Measurements from ENCODE around the gene CNGA1.
"Not testable (repeated sequence)": the region's sequence is repeated elsewhere in the genome, so short reads cannot be mapped to it uniquely, and the experiment has no call there.

Gene CNGA1

GRCh38 chr4:48010906-48011305, 5.6 kb downstream of the CNGA1 start:
- not testable (repeated sequence) for H3K36me3 ChIP-seq (ENCODE audit: control insufficient read depth in 1 of 2, insufficient read depth in 2 of 2, low read length in 2 of 2); H3K4me1 ChIP-seq (ENCODE audit: control insufficient read depth in 1 of 2, insufficient read depth in 2 of 2, low read length in 2 of 2); H3K27me3 ChIP-seq (ENCODE audit: low read depth, low read length); H3K4me3 ChIP-seq (ENCODE audit: low read depth in 1 of 2, low read length in 2 of 2); H3K27ac ChIP-seq (ENCODE audit: low read length); H3K9me3 ChIP-seq (ENCODE audit: control insufficient read depth in 1 of 2, low read length in 2 of 2)

GRCh38 chr4:48008021-48008596, 8.4 kb downstream of the CNGA1 start:
- Histone ChIP-seq H3K36me3 (ENCODE audit: control insufficient read depth in 1 of 2, insufficient read depth in 2 of 2, low read length in 2 of 2) (no peaks in the 10 kb centered on the region), H3K9me3 (ENCODE audit: control insufficient read depth in 1 of 2, low read length in 2 of 2) (no peaks in the 10 kb centered on the region), H3K4me1 (ENCODE audit: control insufficient read depth in 1 of 2, insufficient read depth in 2 of 2, low read length in 2 of 2) (no peaks in the 10 kb centered on the region), H3K27ac (ENCODE audit: low read length) (no peak overlapping the region), H3K27me3 (ENCODE audit: low read depth, low read length) (no peaks in the 10 kb centered on the region), H3K4me3 (ENCODE audit: low read depth in 1 of 2, low read length in 2 of 2) (no peak overlapping the region)

- H3K4me1 ChIP-seq (ENCODE audit: control insufficient read depth in 1 of 2, insufficient read depth in 2 of 2, low read length in 2 of 2): no peaks in the 10 kb centered on the region
- no peaks in the 10 kb centered on the region for H3K36me3 ChIP-seq (ENCODE audit: control insufficient read depth in 1 of 2, insufficient read depth in 2 of 2, low read length in 2 of 2)
- no peak overlapping the region for H3K27ac ChIP-seq (ENCODE audit: low read length)
- H3K9me3 ChIP-seq (ENCODE audit: control insufficient read depth in 1 of 2, low read length in 2 of 2): no peaks in the 10 kb centered on the region
- H3K4me3 ChIP-seq (ENCODE audit: low read depth in 1 of 2, low read length in 2 of 2): no peak overlapping the region
- no peaks in the 10 kb centered on the region for H3K27me3 ChIP-seq (ENCODE audit: low read depth, low read length)
Measured at GRCh38 chr4:48005781-48006180, 10.7 kb downstream of the CNGA1 start.

- not testable (repeated sequence) for H3K9me3 ChIP-seq (ENCODE audit: control insufficient read depth in 1 of 2, low read length in 2 of 2); H3K36me3 ChIP-seq (ENCODE audit: control insufficient read depth in 1 of 2, insufficient read depth in 2 of 2, low read length in 2 of 2); H3K27ac ChIP-seq (ENCODE audit: low read length); H3K4me3 ChIP-seq (ENCODE audit: low read depth in 1 of 2, low read length in 2 of 2); H3K4me1 ChIP-seq (ENCODE audit: control insufficient read depth in 1 of 2, insufficient read depth in 2 of 2, low read length in 2 of 2); H3K27me3 ChIP-seq (ENCODE audit: low read depth, low read length)
Measured at GRCh38 chr4:48003568-48003967, 12.9 kb downstream of the CNGA1 start.

- Histone ChIP-seq H3K4me1 (ENCODE audit: control insufficient read depth in 1 of 2, insufficient read depth in 2 of 2, low read length in 2 of 2) (no peaks in the 10 kb centered on the region), H3K27ac (ENCODE audit: low read length) (no peak overlapping the region), H3K9me3 (ENCODE audit: control insufficient read depth in 1 of 2, low read length in 2 of 2) (peaks cover 0 to 6% of the 10 kb centered on the region in 2 donors), H3K4me3 (ENCODE audit: low read depth in 1 of 2, low read length in 2 of 2) (no peak overlapping the region), H3K27me3 (ENCODE audit: low read depth, low read length) (no peaks in the 10 kb centered on the region), H3K36me3 (ENCODE audit: control insufficient read depth in 1 of 2, insufficient read depth in 2 of 2, low read length in 2 of 2) (no peaks in the 10 kb centered on the region)
Measured at GRCh38 chr4:48002267-48002666, 14.2 kb downstream of the CNGA1 start.

GRCh38 chr4:47996021-47996420, 20.5 kb downstream of the CNGA1 start:
- Histone ChIP-seq H3K4me3 (ENCODE audit: low read depth in 1 of 2, low read length in 2 of 2) (no peak overlapping the region), H3K4me1 (ENCODE audit: control insufficient read depth in 1 of 2, insufficient read depth in 2 of 2, low read length in 2 of 2) (no peaks in the 10 kb centered on the region)

GRCh38 chr4:47992475-47992874, 24.0 kb downstream of the CNGA1 start:
- H3K4me3 ChIP-seq (ENCODE audit: low read depth in 1 of 2, low read length in 2 of 2); H3K4me1 ChIP-seq (ENCODE audit: control insufficient read depth in 1 of 2, insufficient read depth in 2 of 2, low read length in 2 of 2); H3K36me3 ChIP-seq (ENCODE audit: control insufficient read depth in 1 of 2, insufficient read depth in 2 of 2, low read length in 2 of 2); H3K27me3 ChIP-seq (ENCODE audit: low read depth, low read length); H3K27ac ChIP-seq (ENCODE audit: low read length): not testable (repeated sequence)
- H3K9me3 ChIP-seq (ENCODE audit: control insufficient read depth in 1 of 2, low read length in 2 of 2): peaks cover 0 to 15% of the 10 kb centered on the region in 2 donors

More at GRCh38 chr4:47996021-47996420, 20.5 kb downstream of the CNGA1 start:
- Histone ChIP-seq H3K9me3 (ENCODE audit: control insufficient read depth in 1 of 2, low read length in 2 of 2) (peaks cover 0 to 8% of the 10 kb centered on the region in 2 donors), H3K27ac (ENCODE audit: low read length) (no peak overlapping the region), H3K36me3 (ENCODE audit: control insufficient read depth in 1 of 2, insufficient read depth in 2 of 2, low read length in 2 of 2) (no peaks in the 10 kb centered on the region), H3K27me3 (ENCODE audit: low read depth, low read length) (no peaks in the 10 kb centered on the region)

- Histone ChIP-seq H3K4me1 (ENCODE audit: control insufficient read depth in 1 of 2, insufficient read depth in 2 of 2, low read length in 2 of 2) (no peaks in the 10 kb centered on the region), H3K27ac (ENCODE audit: low read length) (no peak overlapping the region), H3K27me3 (ENCODE audit: low read depth, low read length) (no peaks in the 10 kb centered on the region), H3K36me3 (ENCODE audit: control insufficient read depth in 1 of 2, insufficient read depth in 2 of 2, low read length in 2 of 2) (no peaks in the 10 kb centered on the region), H3K9me3 (ENCODE audit: control insufficient read depth in 1 of 2, low read length in 2 of 2) (peaks cover 0 to 15% of the 10 kb centered on the region in 2 donors), H3K4me3 (ENCODE audit: low read depth in 1 of 2, low read length in 2 of 2) (no peak overlapping the region)
Measured at GRCh38 chr4:47990145-47990544, 26.3 kb downstream of the CNGA1 start.

- Histone ChIP-seq H3K36me3 (ENCODE audit: control insufficient read depth in 1 of 2, insufficient read depth in 2 of 2, low read length in 2 of 2) (no peaks in the 10 kb centered on the region), H3K27me3 (ENCODE audit: low read depth, low read length) (no peaks in the 10 kb centered on the region), H3K4me1 (ENCODE audit: control insufficient read depth in 1 of 2, insufficient read depth in 2 of 2, low read length in 2 of 2) (no peaks in the 10 kb centered on the region), H3K4me3 (ENCODE audit: low read depth in 1 of 2, low read length in 2 of 2) (no peak overlapping the region), H3K27ac (ENCODE audit: low read length) (no peak overlapping the region), H3K9me3 (ENCODE audit: control insufficient read depth in 1 of 2, low read length in 2 of 2) (no peaks in the 10 kb centered on the region)
Measured at GRCh38 chr4:47974566-47974965, 41.9 kb downstream of the CNGA1 start.

- H3K9me3 ChIP-seq (ENCODE audit: control insufficient read depth in 1 of 2, low read length in 2 of 2): no peaks in the 10 kb centered on the region
- H3K27ac ChIP-seq (ENCODE audit: low read length): no peak overlapping the region
- H3K36me3 ChIP-seq (ENCODE audit: control insufficient read depth in 1 of 2, insufficient read depth in 2 of 2, low read length in 2 of 2): no peaks in the 10 kb centered on the region
- no peak overlapping the region for H3K4me3 ChIP-seq (ENCODE audit: low read depth in 1 of 2, low read length in 2 of 2)
- no peaks in the 10 kb centered on the region for H3K27me3 ChIP-seq (ENCODE audit: low read depth, low read length)
- no peaks in the 10 kb centered on the region for H3K4me1 ChIP-seq (ENCODE audit: control insufficient read depth in 1 of 2, insufficient read depth in 2 of 2, low read length in 2 of 2)
Measured at GRCh38 chr4:47972721-47973120, 43.8 kb downstream of the CNGA1 start.

- Histone ChIP-seq H3K36me3 (ENCODE audit: control insufficient read depth in 1 of 2, insufficient read depth in 2 of 2, low read length in 2 of 2) (no peaks in the 10 kb centered on the region), H3K9me3 (ENCODE audit: control insufficient read depth in 1 of 2, low read length in 2 of 2) (no peaks in the 10 kb centered on the region), H3K4me1 (ENCODE audit: control insufficient read depth in 1 of 2, insufficient read depth in 2 of 2, low read length in 2 of 2) (no peaks in the 10 kb centered on the region), H3K27me3 (ENCODE audit: low read depth, low read length) (no peaks in the 10 kb centered on the region), H3K4me3 (ENCODE audit: low read depth in 1 of 2, low read length in 2 of 2) (no peak overlapping the region), H3K27ac (ENCODE audit: low read length) (no peak overlapping the region)
Measured at GRCh38 chr4:47972181-47972580, 44.3 kb downstream of the CNGA1 start.

- H3K4me3 ChIP-seq (ENCODE audit: low read depth in 1 of 2, low read length in 2 of 2): no peak overlapping the region
- no peaks in the 10 kb centered on the region for H3K36me3 ChIP-seq (ENCODE audit: control insufficient read depth in 1 of 2, insufficient read depth in 2 of 2, low read length in 2 of 2)
- no peaks in the 10 kb centered on the region for H3K27me3 ChIP-seq (ENCODE audit: low read depth, low read length)
- no peak overlapping the region for H3K27ac ChIP-seq (ENCODE audit: low read length)
- H3K4me1 ChIP-seq (ENCODE audit: control insufficient read depth in 1 of 2, insufficient read depth in 2 of 2, low read length in 2 of 2): no peaks in the 10 kb centered on the region
- no peaks in the 10 kb centered on the region for H3K9me3 ChIP-seq (ENCODE audit: control insufficient read depth in 1 of 2, low read length in 2 of 2)
Measured at GRCh38 chr4:47968847-47969246, 47.6 kb downstream of the CNGA1 start.

All from muscle layer of duodenum (tissue), 2 donors.